ENCODE results near the gene CADPS. TPM values are rescaled to one million over a fixed set of nuclear protein-coding genes. Genes with fewer than 3 reads are reported as not detected.

Gene CADPS
- polyA plus RNA-seq, 1 of the 3 experiments (the other 2 are of a cell fraction): 5.8 TPM

GRCh38 chr3:62363275-62363674, 511.9 kb downstream of the CADPS start:
- CTCF ChIA-PET: interaction anchor here (1.3 kb wide), 1 partner anchor 162 kb away, joined by 3 read pairs; no protein-coding TSS in a partner anchor
- H3K4me1 ChIP-seq (ENCODE audit: control insufficient read depth in 1 of 2, insufficient read depth in 2 of 2, low read depth in 1 of 2, low read length in 1 of 2): no peaks in the 10 kb centered on the region
- peaks cover 21% of the 10 kb centered on the region; the same call in 1 of the 2 replicates for H3K27me3 ChIP-seq (ENCODE audit: insufficient read depth)
- no peak overlapping the region for H3K9ac ChIP-seq
- POLR2A ChIA-PET: no interaction called here
- no peaks in the 10 kb centered on the region for H3K79me2 ChIP-seq (ENCODE audit: insufficient read depth)
- no peak for TF ChIP-seq MXI1 (IDR thresholded peaks at IDR 0.05; ENCODE audit: low read depth, low read length)
- TF ChIP-seq SIN3A (IDR thresholded peaks at IDR 0.05; ENCODE audit: borderline replicate concordance, low read depth, low read length): no peak
- TF ChIP-seq PBX3 (IDR thresholded peaks at IDR 0.05): no peak
- no peak for TF ChIP-seq POLR2AphosphoS5 (IDR thresholded peaks at IDR 0.05; ENCODE audit: low read depth, low read length)
- TF ChIP-seq FOXJ3 (CRISPR knock-in tag; IDR thresholded peaks at IDR 0.05): no peak
- TF ChIP-seq, protein P1, sequence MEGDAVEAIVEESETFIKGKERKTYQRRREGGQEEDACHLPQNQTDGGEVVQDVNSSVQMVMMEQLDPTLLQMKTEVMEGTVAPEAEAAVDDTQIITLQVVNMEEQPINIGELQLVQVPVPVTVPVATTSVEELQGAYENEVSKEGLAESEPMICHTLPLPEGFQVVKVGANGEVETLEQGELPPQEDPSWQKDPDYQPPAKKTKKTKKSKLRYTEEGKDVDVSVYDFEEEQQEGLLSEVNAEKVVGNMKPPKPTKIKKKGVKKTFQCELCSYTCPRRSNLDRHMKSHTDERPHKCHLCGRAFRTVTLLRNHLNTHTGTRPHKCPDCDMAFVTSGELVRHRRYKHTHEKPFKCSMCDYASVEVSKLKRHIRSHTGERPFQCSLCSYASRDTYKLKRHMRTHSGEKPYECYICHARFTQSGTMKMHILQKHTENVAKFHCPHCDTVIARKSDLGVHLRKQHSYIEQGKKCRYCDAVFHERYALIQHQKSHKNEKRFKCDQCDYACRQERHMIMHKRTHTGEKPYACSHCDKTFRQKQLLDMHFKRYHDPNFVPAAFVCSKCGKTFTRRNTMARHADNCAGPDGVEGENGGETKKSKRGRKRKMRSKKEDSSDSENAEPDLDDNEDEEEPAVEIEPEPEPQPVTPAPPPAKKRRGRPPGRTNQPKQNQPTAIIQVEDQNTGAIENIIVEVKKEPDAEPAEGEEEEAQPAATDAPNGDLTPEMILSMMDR (IDR thresholded peaks at IDR 0.05): no peak
- TF ChIP-seq MEF2A (IDR thresholded peaks at IDR 0.05; ENCODE audit: borderline replicate concordance, low read depth): no peak
- TF ChIP-seq GATA2 (CRISPR knock-in tag; IDR thresholded peaks at IDR 0.05): no peak
- no peak for TF ChIP-seq ELF1 (IDR thresholded peaks at IDR 0.05)
- TF ChIP-seq RAD21 (IDR thresholded peaks at IDR 0.05; ENCODE audit: low read length): no peak
- TF ChIP-seq, protein P2, sequence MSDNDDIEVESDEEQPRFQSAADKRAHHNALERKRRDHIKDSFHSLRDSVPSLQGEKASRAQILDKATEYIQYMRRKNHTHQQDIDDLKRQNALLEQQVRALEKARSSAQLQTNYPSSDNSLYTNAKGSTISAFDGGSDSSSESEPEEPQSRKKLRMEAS (IDR thresholded peaks at IDR 0.05; ENCODE audit: low read depth): no peak
- no peak for TF ChIP-seq RCOR1 (IDR thresholded peaks at IDR 0.05; ENCODE audit: low read length)
- TF ChIP-seq, protein P3, sequence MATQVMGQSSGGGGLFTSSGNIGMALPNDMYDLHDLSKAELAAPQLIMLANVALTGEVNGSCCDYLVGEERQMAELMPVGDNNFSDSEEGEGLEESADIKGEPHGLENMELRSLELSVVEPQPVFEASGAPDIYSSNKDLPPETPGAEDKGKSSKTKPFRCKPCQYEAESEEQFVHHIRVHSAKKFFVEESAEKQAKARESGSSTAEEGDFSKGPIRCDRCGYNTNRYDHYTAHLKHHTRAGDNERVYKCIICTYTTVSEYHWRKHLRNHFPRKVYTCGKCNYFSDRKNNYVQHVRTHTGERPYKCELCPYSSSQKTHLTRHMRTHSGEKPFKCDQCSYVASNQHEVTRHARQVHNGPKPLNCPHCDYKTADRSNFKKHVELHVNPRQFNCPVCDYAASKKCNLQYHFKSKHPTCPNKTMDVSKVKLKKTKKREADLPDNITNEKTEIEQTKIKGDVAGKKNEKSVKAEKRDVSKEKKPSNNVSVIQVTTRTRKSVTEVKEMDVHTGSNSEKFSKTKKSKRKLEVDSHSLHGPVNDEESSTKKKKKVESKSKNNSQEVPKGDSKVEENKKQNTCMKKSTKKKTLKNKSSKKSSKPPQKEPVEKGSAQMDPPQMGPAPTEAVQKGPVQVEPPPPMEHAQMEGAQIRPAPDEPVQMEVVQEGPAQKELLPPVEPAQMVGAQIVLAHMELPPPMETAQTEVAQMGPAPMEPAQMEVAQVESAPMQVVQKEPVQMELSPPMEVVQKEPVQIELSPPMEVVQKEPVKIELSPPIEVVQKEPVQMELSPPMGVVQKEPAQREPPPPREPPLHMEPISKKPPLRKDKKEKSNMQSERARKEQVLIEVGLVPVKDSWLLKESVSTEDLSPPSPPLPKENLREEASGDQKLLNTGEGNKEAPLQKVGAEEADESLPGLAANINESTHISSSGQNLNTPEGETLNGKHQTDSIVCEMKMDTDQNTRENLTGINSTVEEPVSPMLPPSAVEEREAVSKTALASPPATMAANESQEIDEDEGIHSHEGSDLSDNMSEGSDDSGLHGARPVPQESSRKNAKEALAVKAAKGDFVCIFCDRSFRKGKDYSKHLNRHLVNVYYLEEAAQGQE (IDR thresholded peaks at IDR 0.05; ENCODE audit: low read depth, low read length): no peak
- no peak for TF ChIP-seq FOXM1 (IDR thresholded peaks at IDR 0.05; ENCODE audit: low read depth)
- TF ChIP-seq, protein P4, sequence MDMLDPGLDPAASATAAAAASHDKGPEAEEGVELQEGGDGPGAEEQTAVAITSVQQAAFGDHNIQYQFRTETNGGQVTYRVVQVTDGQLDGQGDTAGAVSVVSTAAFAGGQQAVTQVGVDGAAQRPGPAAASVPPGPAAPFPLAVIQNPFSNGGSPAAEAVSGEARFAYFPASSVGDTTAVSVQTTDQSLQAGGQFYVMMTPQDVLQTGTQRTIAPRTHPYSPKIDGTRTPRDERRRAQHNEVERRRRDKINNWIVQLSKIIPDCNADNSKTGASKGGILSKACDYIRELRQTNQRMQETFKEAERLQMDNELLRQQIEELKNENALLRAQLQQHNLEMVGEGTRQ (IDR thresholded peaks at IDR 0.05; ENCODE audit: borderline replicate concordance, low read depth, low read length): no peak
- no peak overlapping the region for H2AFZ ChIP-seq (ENCODE audit: low read depth)
- no peaks in the 10 kb centered on the region for H3F3A ChIP-seq (replicated peaks; ENCODE audit: insufficient read depth)
- WGBS (ENCODE audit: low lambda C conversion rate): 42% methylated on average over 3 of the region's 6 CpGs
- H3K36me3 ChIP-seq (replicated peaks in 1 of 2; ENCODE audit: control insufficient read depth in 1 of 2, insufficient read depth in 2 of 2, low read length in 1 of 2): no peaks in the 10 kb centered on the region
- no peaks in the 10 kb centered on the region for H3K9me2 ChIP-seq
- H3K4me2 ChIP-seq: no peak overlapping the region
- H3K27ac ChIP-seq (ENCODE audit: low read depth in 2 of 2, low read length in 1 of 2): no peak overlapping the region
- no peak overlapping the region for H3K4me3 ChIP-seq (ENCODE audit: low read depth in 2 of 2, low read length in 1 of 2)
- H3K9me3 ChIP-seq: no peaks in the 10 kb centered on the region
- no peak for DNase-seq
- no peaks in the 10 kb centered on the region for H4K20me1 ChIP-seq (ENCODE audit: insufficient read depth)

All from SK-N-SH (cell line).